KMS-11 (cell line): ENCODE results near the gene LINGO1.

ENCODE experiments used
- H2AFZ ChIP-seq: fragments of 200-600 bp; sonication (generic); 2 replicates; pipeline ENCODE4 v1.6.1; 2016; ENCODE audit warnings: antibody characterized with exemption, mixed run types, low read depth
- H3K27ac ChIP-seq: fragments of 200-600 bp; sonication (generic); 2 replicates; pipeline ENCODE4 v1.6.1; 2016; ENCODE audit warnings: mild to moderate bottlenecking, mixed run types
- H3K27me3 ChIP-seq: fragments of 200-600 bp; sonication (generic); 2 replicates; pipeline ENCODE4 v1.6.1; 2017; ENCODE audit warnings: mild to moderate bottlenecking, low read depth, mixed run types, moderate library complexity; ENCODE audit not compliant: insufficient read depth
- H3K36me3 ChIP-seq: fragments of 200-600 bp; sonication (generic); 2 replicates; pipeline ENCODE4 v1.6.1; 2017; ENCODE audit warnings: mild to moderate bottlenecking, mixed run types; ENCODE audit not compliant: insufficient read depth
- H3K4me1 ChIP-seq: fragments of 200-600 bp; sonication (generic); 2 replicates; pipeline ENCODE4 v1.6.1; 2016; ENCODE audit warnings: mild to moderate bottlenecking, low read depth, mixed run types; ENCODE audit not compliant: poor library complexity, severe bottlenecking
- H3K4me2 ChIP-seq: fragments of 200-600 bp; sonication (generic); 2 replicates; pipeline ENCODE4 v1.7.0; 2016; ENCODE audit warnings: mild to moderate bottlenecking, mixed run types
- H3K4me3 ChIP-seq: fragments of 200-600 bp; sonication (generic); IDR thresholded peaks from 2 replicates; pipeline ENCODE4 v1.6.1; 2017; ENCODE audit warnings: low read depth, low read length, mixed read lengths; ENCODE audit not compliant: insufficient read depth
- H3K79me2 ChIP-seq: fragments of 200-600 bp; sonication (generic); 2 replicates; pipeline ENCODE4 v1.6.1; 2016; ENCODE audit warnings: low read depth, mixed run types; ENCODE audit not compliant: insufficient read depth
- H3K9ac ChIP-seq: fragments of 200-600 bp; sonication (generic); 2 replicates; pipeline ENCODE4 v1.6.1; 2016; ENCODE audit warnings: mild to moderate bottlenecking, mixed run types
- H4K20me1 ChIP-seq: fragments of 200-600 bp; sonication (generic); 2 replicates; pipeline ENCODE4 v1.6.1; 2016; ENCODE audit warnings: mild to moderate bottlenecking, mixed run types; ENCODE audit not compliant: insufficient read depth
- CTCF ChIP-seq: fragments of 200-600 bp; sonication (generic); conservative IDR thresholded peaks from 2 replicates; pipeline ENCODE4 v1.6.1; 2017; ENCODE audit warnings: low read depth, mild to moderate bottlenecking, antibody characterized with exemption, low read length, moderate library complexity, mixed read lengths

Gene LINGO1, protein sequence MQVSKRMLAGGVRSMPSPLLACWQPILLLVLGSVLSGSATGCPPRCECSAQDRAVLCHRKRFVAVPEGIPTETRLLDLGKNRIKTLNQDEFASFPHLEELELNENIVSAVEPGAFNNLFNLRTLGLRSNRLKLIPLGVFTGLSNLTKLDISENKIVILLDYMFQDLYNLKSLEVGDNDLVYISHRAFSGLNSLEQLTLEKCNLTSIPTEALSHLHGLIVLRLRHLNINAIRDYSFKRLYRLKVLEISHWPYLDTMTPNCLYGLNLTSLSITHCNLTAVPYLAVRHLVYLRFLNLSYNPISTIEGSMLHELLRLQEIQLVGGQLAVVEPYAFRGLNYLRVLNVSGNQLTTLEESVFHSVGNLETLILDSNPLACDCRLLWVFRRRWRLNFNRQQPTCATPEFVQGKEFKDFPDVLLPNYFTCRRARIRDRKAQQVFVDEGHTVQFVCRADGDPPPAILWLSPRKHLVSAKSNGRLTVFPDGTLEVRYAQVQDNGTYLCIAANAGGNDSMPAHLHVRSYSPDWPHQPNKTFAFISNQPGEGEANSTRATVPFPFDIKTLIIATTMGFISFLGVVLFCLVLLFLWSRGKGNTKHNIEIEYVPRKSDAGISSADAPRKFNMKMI

GRCh38 chr15:77632534-77633133, at the start of gene LINGO1:
Gene LINGO1, minus strand, starts transcription at chr15:77632912. Its CDS starts 597 bp downstream, at chr15:77632315.
- Histone ChIP-seq H3K9ac (no peak within 1 kb of the TSS), H3K79me2 (no peaks in the 10 kb centered on the region), H3K27ac (no peak within 1 kb of the TSS), H3K36me3 (no peaks in the 10 kb centered on the region), H3K4me3 (no peak within 1 kb of the TSS), H2AFZ (peak within 1 kb of the TSS; percentile 81), H3K4me2 (peak within 1 kb of the TSS; percentile 48; the same call in 1 of the 2 replicates), H3K4me1 (no peaks in the 10 kb centered on the region), H3K27me3 (peaks cover 62% of the 10 kb centered on the region), H4K20me1 (no peaks in the 10 kb centered on the region)
- no peak for TF ChIP-seq CTCF

GRCh38 chr15:77681362-77681761, 48.6 kb upstream of the LINGO1 start:
- Histone ChIP-seq H4K20me1 (no peaks in the 10 kb centered on the region), H3K27me3 (peaks cover 65% of the 10 kb centered on the region)
- no peak for TF ChIP-seq CTCF

DNA sequence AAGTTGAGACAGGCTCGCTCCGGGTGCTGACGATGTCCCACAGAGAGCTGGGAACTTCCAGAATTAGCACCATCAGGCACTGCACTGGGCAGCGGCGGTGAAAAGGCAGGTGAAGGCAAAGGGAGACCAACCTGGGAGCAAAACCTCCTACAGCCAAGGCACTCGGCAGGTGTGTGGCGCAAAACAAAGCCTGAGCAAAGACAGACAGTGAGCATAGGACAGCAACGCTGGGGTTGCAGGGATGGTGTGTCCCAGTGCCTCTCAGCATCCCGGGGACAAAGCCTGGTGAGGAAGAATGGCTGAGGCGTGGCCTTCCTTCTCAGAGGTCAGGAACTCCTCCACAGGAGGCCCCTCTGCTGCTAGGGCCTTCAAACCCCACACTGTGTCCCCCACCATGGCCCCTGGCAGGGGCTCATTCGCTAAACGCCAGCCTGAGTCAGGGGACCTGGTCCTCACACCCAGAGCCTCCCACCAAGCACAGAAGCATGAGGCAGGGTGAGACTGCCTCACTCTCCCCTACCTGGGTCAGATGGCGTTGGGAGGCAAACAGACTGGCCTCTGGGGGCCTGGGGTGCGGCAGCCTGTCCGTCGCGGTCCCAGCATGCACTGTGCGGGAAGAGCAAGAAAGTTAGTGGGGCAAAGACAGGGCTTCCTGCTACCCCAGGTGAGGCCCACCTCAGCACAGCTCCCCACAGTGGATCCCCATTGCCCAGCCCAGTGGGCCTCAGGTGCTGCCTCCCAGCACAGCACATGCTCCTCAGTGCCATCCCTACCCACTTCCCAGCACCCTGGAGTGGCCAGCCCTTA, 44.1 kb upstream of the LINGO1 start:
- Histone ChIP-seq H3K27me3 (peaks cover 77% of the 10 kb centered on the region), H3K27ac (no peak overlapping the region), H3K9ac (no peak overlapping the region), H3K4me3 (no peak overlapping the region), H3K4me2 (no peak overlapping the region), H3K79me2 (no peaks in the 10 kb centered on the region), H4K20me1 (no peaks in the 10 kb centered on the region), H2AFZ (no peak overlapping the region), H3K4me1 (no peaks in the 10 kb centered on the region), H3K36me3 (no peaks in the 10 kb centered on the region)
- TF ChIP-seq CTCF, result no peak

More at GRCh38 chr15:77681362-77681761, 48.6 kb upstream of the LINGO1 start:
- H3K4me2 ChIP-seq, result no peak overlapping the region
- no peak overlapping the region for H3K9ac ChIP-seq
- no peaks in the 10 kb centered on the region for H3K36me3 ChIP-seq
- no peaks in the 10 kb centered on the region for H3K79me2 ChIP-seq
- H2AFZ ChIP-seq, result no peak overlapping the region
- no peak overlapping the region for H3K4me3 ChIP-seq
- no peak overlapping the region for H3K27ac ChIP-seq
- no peaks in the 10 kb centered on the region for H3K4me1 ChIP-seq

DNA sequence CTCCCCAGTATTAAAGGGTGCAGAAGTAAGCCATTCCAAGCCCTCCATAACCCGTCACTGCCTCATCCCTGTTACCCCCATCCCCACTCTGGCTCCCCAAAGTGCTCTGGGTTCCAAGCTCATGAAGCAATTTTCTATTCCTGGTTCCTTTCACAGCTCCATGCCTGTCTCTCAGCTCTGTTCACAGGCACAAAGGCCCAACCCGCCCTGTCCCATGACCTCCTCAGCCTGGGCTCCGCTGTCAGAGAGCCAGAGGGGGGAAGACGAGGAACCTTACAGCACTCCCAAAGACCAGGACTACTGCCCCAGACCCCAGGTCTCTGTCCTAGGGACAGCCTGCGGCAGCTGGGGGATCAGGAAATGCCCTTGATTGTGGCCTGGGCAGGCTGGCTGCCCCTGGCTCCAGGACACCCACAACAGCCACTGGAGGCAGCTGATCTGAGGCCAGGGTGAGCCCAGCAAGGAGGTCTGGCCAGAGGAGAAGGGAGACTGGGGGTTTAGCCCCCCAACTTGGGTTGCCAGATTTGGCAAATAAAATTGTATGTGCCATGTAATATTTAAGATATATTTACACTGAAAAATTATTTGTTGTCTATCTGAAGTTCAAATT, 43.2 kb upstream of the LINGO1 start:
- H3K79me2 ChIP-seq, result no peaks in the 10 kb centered on the region
- H3K27me3 ChIP-seq, result peaks cover 74% of the 10 kb centered on the region
- no peak overlapping the region for H3K9ac ChIP-seq
- TF ChIP-seq CTCF, result no peak
- no peaks in the 10 kb centered on the region for H3K36me3 ChIP-seq
- H3K4me2 ChIP-seq, result no peak overlapping the region
- H4K20me1 ChIP-seq, result no peaks in the 10 kb centered on the region
- H2AFZ ChIP-seq, result no peak overlapping the region
- H3K4me3 ChIP-seq, result no peak overlapping the region
- no peaks in the 10 kb centered on the region for H3K4me1 ChIP-seq
- H3K27ac ChIP-seq, result no peak overlapping the region
